Measurements from ENCODE around the gene GLYAT. TPM values are rescaled to one million over a fixed set of nuclear protein-coding genes. Genes with fewer than 3 reads are reported as not detected.

Gene GLYAT
- total and polyA plus RNA-seq, 4 donors: not detected

DNA sequence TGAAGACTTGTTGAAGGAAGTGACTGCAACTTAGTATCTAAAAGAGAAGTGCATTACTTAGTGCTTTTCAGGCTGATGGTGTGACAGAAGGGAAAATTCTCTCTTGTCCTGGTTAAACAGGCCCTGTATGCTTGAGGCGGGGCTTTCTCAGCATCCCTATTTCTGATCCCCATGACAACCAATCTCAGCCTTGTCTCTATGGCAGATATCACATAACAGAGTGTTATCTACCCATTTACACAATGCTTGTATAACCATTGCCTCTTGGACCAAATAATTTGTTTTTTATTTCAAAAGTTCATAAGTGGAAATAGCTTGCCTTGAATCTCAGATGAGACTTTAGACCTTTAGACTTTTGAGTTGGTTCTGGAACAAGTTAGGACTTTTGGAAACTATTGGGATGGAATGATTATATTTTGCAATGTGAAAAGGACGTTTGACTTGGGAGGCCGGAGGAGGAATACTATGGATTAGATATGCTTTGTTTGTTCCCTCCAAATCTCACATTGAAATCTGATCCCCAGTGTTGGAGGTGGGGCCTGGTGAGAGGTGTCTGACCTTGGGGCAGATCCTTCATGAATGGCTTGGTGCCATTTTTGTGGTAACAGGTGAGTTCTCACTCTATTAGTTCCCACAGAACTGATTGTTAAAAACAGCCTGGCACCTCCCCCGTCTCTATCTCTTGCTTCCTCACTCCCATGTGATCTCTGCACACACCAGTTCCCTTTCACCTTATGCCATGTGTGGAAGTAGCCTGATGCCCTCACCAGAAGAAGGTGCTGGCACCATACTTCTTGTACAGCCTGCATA lies 3.1 kb upstream of the GLYAT start:
- TF ChIP-seq, protein P1, sequence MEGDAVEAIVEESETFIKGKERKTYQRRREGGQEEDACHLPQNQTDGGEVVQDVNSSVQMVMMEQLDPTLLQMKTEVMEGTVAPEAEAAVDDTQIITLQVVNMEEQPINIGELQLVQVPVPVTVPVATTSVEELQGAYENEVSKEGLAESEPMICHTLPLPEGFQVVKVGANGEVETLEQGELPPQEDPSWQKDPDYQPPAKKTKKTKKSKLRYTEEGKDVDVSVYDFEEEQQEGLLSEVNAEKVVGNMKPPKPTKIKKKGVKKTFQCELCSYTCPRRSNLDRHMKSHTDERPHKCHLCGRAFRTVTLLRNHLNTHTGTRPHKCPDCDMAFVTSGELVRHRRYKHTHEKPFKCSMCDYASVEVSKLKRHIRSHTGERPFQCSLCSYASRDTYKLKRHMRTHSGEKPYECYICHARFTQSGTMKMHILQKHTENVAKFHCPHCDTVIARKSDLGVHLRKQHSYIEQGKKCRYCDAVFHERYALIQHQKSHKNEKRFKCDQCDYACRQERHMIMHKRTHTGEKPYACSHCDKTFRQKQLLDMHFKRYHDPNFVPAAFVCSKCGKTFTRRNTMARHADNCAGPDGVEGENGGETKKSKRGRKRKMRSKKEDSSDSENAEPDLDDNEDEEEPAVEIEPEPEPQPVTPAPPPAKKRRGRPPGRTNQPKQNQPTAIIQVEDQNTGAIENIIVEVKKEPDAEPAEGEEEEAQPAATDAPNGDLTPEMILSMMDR (IDR thresholded peaks at IDR 0.05; ENCODE audit: control extremely low read depth, extremely low read depth): no peak
- H3K27ac ChIP-seq (ENCODE audit: low read depth in 1 of 2, low read length in 1 of 2): no peak overlapping the region
- H3K9me3 ChIP-seq (ENCODE audit: control insufficient read depth in 4 of 4, insufficient read depth in 3 of 4, low read length in 3 of 4): peaks cover 0 to 1% (median under 1%) of the 10 kb centered on the region in 4 donors
- ATAC-seq (ENCODE audit: insufficient read depth, low FRiP score): no peak
- H3K4me1 ChIP-seq (ENCODE audit: control insufficient read depth in 5 of 5, insufficient read depth in 5 of 5, low read length in 5 of 5): no peaks in the 10 kb centered on the region
- DNase-seq: no peak
- WGBS, 2 donors: 66 to 84% methylated on average over 4 of the region's 4 CpGs
- H3K27me3 ChIP-seq (ENCODE audit: control insufficient read depth in 3 of 3, insufficient read depth in 3 of 3, low read length in 2 of 3): no peaks in the 10 kb centered on the region
- H3K4me3 ChIP-seq: no peak overlapping the region
- no peak overlapping the region for H3K9ac ChIP-seq (ENCODE audit: insufficient read depth in 1 of 2, low read length in 2 of 2)
- no peaks in the 10 kb centered on the region for H3K36me3 ChIP-seq (ENCODE audit: control insufficient read depth in 4 of 4, insufficient read depth in 4 of 4, low read length in 4 of 4)

GRCh38 chr11:58730507-58731089 lies 1.1 kb downstream of the GLYAT start:
- H3K4me1 ChIP-seq (ENCODE audit: control insufficient read depth in 5 of 5, insufficient read depth in 5 of 5, low read length in 5 of 5): peaks cover 0 to 13% (median 0%) of the 10 kb centered on the region in 5 donors
- DNase-seq: peak in 1 of 3 donors; percentile 4
- no peaks in the 10 kb centered on the region for H3K27me3 ChIP-seq (ENCODE audit: control insufficient read depth in 3 of 3, insufficient read depth in 3 of 3, low read length in 2 of 3)
- no peak for ATAC-seq (ENCODE audit: insufficient read depth, low FRiP score)
- no peaks in the 10 kb centered on the region for H3K9me3 ChIP-seq (ENCODE audit: control insufficient read depth in 4 of 4, insufficient read depth in 3 of 4, low read length in 3 of 4)
- H3K4me3 ChIP-seq: no peak overlapping the region
- TF ChIP-seq, protein P1 (IDR thresholded peaks at IDR 0.05; ENCODE audit: control extremely low read depth, extremely low read depth): no peak
- no peak overlapping the region for H3K9ac ChIP-seq (ENCODE audit: insufficient read depth in 1 of 2, low read length in 2 of 2)
- no peak overlapping the region for H3K27ac ChIP-seq (ENCODE audit: low read depth in 1 of 2, low read length in 1 of 2)
- H3K36me3 ChIP-seq (ENCODE audit: control insufficient read depth in 4 of 4, insufficient read depth in 4 of 4, low read length in 4 of 4): no peaks in the 10 kb centered on the region

DNA sequence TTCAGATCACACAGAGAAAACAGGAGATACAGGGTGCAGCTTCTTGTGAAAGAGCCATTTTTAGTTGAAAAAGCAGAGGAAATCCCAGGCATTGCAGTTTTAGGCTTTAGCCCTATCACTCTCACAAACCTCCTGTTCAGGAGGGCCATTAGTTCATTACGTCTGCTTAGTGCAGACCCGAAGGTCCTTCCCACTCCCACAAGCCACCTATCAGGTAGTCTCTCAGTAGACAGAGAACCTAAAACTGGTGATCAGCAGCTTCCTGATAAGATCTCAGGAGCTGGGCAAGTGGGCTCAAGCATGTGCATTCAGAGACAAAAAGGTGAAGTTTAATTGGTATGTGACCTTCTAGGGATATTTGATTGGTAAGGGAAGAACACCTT lies 4.3 kb downstream of the GLYAT start:
- no peak overlapping the region for H3K9ac ChIP-seq (ENCODE audit: insufficient read depth in 1 of 2, low read length in 2 of 2)
- H3K27ac ChIP-seq (ENCODE audit: low read depth in 1 of 2, low read length in 1 of 2): no peak overlapping the region
- TF ChIP-seq, protein P1 (IDR thresholded peaks at IDR 0.05; ENCODE audit: control extremely low read depth, extremely low read depth): no peak
- ATAC-seq (ENCODE audit: insufficient read depth, low FRiP score) (no peak), DNase-seq (no peak)
- 82 to 83% methylated on average over 2 of the region's 2 CpGs for WGBS, 2 donors
- peaks cover 0 to 14% (median 0%) of the 10 kb centered on the region in 5 donors for H3K4me1 ChIP-seq (ENCODE audit: control insufficient read depth in 5 of 5, insufficient read depth in 5 of 5, low read length in 5 of 5)
- H3K27me3 ChIP-seq (ENCODE audit: control insufficient read depth in 3 of 3, insufficient read depth in 3 of 3, low read length in 2 of 3): no peaks in the 10 kb centered on the region
- H3K36me3 ChIP-seq (ENCODE audit: control insufficient read depth in 4 of 4, insufficient read depth in 4 of 4, low read length in 4 of 4): no peaks in the 10 kb centered on the region
- H3K9me3 ChIP-seq (ENCODE audit: control insufficient read depth in 4 of 4, insufficient read depth in 3 of 4, low read length in 3 of 4): no peaks in the 10 kb centered on the region
- H3K4me3 ChIP-seq: no peak overlapping the region
